Lower lobe of right lung (tissue), 2 donors: ENCODE data around the gene ZNF860. TPM values are rescaled to one million over a fixed set of nuclear protein-coding genes. Genes with fewer than 3 reads are reported as not detected.

Experiments
- ATAC-seq, 2 donors: fragments of 200-7000 bp; cut with Tn5 transposase; one replicate each; pipeline ENCODE4 v1.9.1; 2020 to 2022; ENCODE audit warnings: mild to moderate bottlenecking in 2 of 2, moderate library complexity in 2 of 2
- DNase-seq: peaks from one replicate; pipeline ENCODE4 v3.0.0-alpha.2; 2020
- H3K27ac ChIP-seq: fragments of 200-600 bp; one replicate; pipeline ENCODE4 v1.8.0; 2022
- H3K27me3 ChIP-seq: fragments of 200-600 bp; one replicate; pipeline ENCODE4 v1.8.0; 2022; ENCODE audit warnings: low read depth
- H3K36me3 ChIP-seq: fragments of 200-600 bp; one replicate; pipeline ENCODE4 v1.8.0; 2022; ENCODE audit warnings: mild to moderate bottlenecking
- H3K4me1 ChIP-seq: fragments of 200-600 bp; one replicate; pipeline ENCODE4 v1.8.0; 2022
- H3K4me3 ChIP-seq: fragments of 200-600 bp; one replicate; pipeline ENCODE4 v1.8.0; 2022; ENCODE audit warnings: mild to moderate bottlenecking
- H3K9me3 ChIP-seq: fragments of 200-600 bp; one replicate; pipeline ENCODE4 v1.8.0; 2022
- intact Hi-C: fragments of 100-400 bp; cut with DNase I; formaldehyde crosslinking; loops from one replicate; pipeline ENCODE4 v1.11.0; 2022
- total RNA-seq: library from RNA; stranded (reverse); fragmentation: NEBNext Ultra II Directional; extraction: Animal tissue kit (Norgen Biotek cat#: 25700); gene quantifications from one replicate; pipeline ENCODE4 v1.2.1, GENCODE V29; 2021
- TF ChIP-seq, protein P1 (sequence below): fragments of 200-600 bp; IDR thresholded peaks from one replicate; pipeline ENCODE4 v1.8.0; 2022; ENCODE audit warnings: antibody characterized with exemption, mild to moderate bottlenecking
- donor health status: DM: no; HTN: yes; CAD: no; lungs with severe emphysema.

Gene ZNF860
- total RNA-seq, 1 donor from 2014 or later: 1.6 TPM

DNA sequence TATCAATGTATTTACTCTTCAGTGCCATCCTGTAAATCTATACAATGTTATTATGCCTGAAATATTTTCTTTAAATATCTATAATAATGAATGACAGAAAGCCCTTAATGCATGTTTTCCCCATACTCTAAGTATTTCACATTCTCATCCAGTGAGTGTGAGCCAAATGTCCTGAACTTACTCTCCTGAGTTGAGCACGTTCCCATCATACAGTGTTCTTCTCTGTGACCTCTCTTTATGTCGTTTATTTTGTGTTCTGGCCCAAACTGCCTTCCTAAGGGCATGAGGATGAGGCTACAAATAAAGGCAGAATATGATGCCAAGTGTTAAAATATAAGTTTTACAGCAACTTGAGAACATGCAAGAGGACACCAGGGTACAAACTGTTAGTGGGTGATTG, 3.8 kb upstream of the ZNF860 start:
- DNase-seq (no peak), ATAC-seq (no peak)
- Histone ChIP-seq H3K9me3 (no peaks in the 10 kb centered on the region), H3K4me3 (no peak overlapping the region), H3K4me1 (peaks cover 13% of the 10 kb centered on the region), H3K27ac (no peak overlapping the region), H3K36me3 (no peaks in the 10 kb centered on the region), H3K27me3 (no peaks in the 10 kb centered on the region)
- intact Hi-C loops: no loop called here
- TF ChIP-seq, protein P1, sequence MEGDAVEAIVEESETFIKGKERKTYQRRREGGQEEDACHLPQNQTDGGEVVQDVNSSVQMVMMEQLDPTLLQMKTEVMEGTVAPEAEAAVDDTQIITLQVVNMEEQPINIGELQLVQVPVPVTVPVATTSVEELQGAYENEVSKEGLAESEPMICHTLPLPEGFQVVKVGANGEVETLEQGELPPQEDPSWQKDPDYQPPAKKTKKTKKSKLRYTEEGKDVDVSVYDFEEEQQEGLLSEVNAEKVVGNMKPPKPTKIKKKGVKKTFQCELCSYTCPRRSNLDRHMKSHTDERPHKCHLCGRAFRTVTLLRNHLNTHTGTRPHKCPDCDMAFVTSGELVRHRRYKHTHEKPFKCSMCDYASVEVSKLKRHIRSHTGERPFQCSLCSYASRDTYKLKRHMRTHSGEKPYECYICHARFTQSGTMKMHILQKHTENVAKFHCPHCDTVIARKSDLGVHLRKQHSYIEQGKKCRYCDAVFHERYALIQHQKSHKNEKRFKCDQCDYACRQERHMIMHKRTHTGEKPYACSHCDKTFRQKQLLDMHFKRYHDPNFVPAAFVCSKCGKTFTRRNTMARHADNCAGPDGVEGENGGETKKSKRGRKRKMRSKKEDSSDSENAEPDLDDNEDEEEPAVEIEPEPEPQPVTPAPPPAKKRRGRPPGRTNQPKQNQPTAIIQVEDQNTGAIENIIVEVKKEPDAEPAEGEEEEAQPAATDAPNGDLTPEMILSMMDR: no peak

DNA sequence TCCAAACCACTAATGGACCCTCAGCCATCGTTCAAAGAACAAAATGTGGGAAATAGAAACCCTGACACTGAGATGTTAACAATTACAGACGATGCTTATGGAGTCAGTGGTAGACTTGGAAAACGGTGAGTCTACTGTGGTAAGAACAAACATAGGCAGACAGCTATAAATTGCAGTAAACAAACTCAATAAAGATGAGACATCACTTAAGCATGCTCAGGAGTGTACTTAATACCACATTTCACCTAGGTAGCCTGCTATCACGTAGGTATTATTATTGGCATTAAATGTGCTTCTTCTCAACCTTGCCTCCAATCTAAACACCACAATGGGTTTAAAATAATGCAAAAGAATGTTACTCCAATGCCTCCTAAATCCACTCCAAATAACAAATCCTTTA, 3.0 kb upstream of the ZNF860 start:
- no peak overlapping the region for H3K27ac ChIP-seq
- no peaks in the 10 kb centered on the region for H3K36me3 ChIP-seq
- intact Hi-C loops: no loop called here
- no peak overlapping the region for H3K4me3 ChIP-seq
- no peaks in the 10 kb centered on the region for H3K27me3 ChIP-seq
- ATAC-seq: no peak
- H3K4me1 ChIP-seq: peaks cover 13% of the 10 kb centered on the region
- H3K9me3 ChIP-seq: no peaks in the 10 kb centered on the region
- DNase-seq: no peak
- TF ChIP-seq, protein P1: no peak

DNA sequence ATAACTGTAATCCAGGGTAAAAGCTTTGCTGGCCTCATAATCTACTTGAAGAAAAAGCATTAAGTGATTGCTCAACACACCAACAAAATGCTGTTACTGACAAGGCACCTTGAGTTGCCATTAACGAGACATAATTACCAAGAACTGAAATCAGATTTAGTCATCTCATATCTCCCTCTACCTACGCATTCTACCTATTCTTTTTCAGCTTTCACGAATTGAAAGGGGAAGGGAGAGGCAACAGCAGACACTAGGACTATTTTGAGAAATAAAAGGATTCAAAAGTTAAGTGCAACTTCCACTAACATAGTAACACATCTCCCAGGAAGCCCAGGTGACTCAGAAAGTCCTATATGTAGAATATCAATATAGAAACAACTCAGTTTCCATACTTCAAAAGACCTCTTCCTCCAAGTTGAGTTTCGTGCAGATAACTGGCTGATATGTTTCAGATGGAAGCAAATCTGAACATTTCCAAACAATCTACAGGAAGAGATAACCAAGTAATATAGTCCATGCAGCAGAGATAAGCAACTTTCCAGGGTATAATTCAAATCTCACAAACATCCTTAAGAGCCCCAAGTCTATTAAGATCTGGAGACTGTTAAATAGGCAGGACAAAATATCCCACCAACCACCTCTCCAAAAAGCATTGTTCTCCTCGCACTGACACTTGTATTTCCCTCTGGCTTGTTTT, 2.4 kb upstream of the ZNF860 start:
- TF ChIP-seq, protein P1: no peak
- Histone ChIP-seq H3K27ac (no peak overlapping the region), H3K4me1 (peaks cover 13% of the 10 kb centered on the region), H3K4me3 (peak overlapping the region; percentile 67), H3K36me3 (no peaks in the 10 kb centered on the region), H3K27me3 (no peaks in the 10 kb centered on the region), H3K9me3 (no peaks in the 10 kb centered on the region)
- DNase-seq (no peak), ATAC-seq (no peak)
- intact Hi-C loops: no loop called here

DNA sequence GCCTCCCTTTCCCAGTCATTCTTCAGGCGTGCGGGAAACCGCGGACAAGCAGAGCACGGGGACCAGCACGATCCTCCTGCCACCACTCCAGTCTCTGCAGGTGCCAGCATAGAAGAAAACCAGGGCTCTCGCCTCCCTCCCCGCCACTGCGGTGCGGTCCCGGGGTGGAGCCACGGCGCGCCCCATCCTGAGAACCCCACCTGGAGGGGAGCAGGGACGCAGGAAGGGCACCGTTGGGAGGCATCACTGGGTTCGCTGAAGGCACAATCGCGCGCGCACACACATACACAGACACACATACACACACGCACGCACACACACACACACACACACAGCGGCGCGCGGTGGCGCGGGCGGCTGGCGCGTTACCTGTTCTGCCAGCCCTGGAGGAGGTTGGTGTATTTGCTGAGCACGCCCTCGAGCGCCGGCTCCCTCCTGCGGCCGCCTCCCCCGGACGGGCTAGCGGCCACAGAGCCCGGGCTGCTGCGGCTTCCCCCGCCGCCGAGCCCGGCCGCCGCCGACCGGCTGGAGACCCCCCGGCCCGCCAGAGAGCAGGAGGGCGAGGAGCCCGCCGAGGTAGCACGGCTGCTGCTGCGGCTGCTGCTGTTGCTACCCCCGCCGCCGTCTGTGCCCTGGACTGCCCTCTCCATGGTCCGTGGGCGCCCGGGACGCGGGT, 882 bp upstream of the ZNF860 start:
- ATAC-seq (peak; percentile 89 to 91), DNase-seq (peak; percentile 87)
- Histone ChIP-seq H3K4me1 (peaks cover 13% of the 10 kb centered on the region), H3K36me3 (no peaks in the 10 kb centered on the region), H3K9me3 (no peaks in the 10 kb centered on the region), H3K4me3 (peak overlapping the region; percentile 67), H3K27me3 (no peaks in the 10 kb centered on the region), H3K27ac (peak overlapping the region; percentile 88)
- TF ChIP-seq, protein P1: no peak
- intact Hi-C loops: no loop called here

DNA sequence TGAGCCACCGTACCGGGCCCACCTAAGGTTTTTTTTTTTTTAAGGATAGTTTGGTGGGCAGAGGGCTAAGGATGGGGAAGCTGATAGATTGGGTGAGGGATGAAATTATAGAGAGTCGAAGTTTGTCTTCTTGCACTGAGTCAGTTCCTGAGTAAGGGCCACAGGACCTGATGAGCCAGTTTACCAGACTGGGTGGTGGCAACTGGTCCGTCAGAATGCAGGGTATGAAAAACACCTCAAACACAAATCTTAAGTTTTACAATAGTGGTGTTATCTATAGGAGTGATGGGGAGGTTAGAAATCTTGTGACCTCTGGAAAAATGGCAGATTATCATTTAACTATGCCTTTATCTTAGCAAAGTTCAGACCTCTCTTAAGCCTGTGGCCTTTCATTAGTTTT, 2.8 kb downstream of the ZNF860 start:
- Histone ChIP-seq H3K27me3 (no peaks in the 10 kb centered on the region), H3K36me3 (no peaks in the 10 kb centered on the region), H3K4me1 (peaks cover 8% of the 10 kb centered on the region), H3K27ac (no peak overlapping the region), H3K9me3 (peaks cover 14% of the 10 kb centered on the region), H3K4me3 (no peak overlapping the region)
- TF ChIP-seq, protein P1: no peak
- intact Hi-C loops: no loop called here
- DNase-seq (no peak), ATAC-seq (no peak)
